ENCODE measurements around the gene PARP12.
"Not testable (repeated sequence)": the region's sequence is repeated elsewhere in the genome, so short reads cannot be mapped to it uniquely, and the experiment has no call there.

PARP12 gene, protein sequence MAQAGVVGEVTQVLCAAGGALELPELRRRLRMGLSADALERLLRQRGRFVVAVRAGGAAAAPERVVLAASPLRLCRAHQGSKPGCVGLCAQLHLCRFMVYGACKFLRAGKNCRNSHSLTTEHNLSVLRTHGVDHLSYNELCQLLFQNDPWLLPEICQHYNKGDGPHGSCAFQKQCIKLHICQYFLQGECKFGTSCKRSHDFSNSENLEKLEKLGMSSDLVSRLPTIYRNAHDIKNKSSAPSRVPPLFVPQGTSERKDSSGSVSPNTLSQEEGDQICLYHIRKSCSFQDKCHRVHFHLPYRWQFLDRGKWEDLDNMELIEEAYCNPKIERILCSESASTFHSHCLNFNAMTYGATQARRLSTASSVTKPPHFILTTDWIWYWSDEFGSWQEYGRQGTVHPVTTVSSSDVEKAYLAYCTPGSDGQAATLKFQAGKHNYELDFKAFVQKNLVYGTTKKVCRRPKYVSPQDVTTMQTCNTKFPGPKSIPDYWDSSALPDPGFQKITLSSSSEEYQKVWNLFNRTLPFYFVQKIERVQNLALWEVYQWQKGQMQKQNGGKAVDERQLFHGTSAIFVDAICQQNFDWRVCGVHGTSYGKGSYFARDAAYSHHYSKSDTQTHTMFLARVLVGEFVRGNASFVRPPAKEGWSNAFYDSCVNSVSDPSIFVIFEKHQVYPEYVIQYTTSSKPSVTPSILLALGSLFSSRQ

DNA sequence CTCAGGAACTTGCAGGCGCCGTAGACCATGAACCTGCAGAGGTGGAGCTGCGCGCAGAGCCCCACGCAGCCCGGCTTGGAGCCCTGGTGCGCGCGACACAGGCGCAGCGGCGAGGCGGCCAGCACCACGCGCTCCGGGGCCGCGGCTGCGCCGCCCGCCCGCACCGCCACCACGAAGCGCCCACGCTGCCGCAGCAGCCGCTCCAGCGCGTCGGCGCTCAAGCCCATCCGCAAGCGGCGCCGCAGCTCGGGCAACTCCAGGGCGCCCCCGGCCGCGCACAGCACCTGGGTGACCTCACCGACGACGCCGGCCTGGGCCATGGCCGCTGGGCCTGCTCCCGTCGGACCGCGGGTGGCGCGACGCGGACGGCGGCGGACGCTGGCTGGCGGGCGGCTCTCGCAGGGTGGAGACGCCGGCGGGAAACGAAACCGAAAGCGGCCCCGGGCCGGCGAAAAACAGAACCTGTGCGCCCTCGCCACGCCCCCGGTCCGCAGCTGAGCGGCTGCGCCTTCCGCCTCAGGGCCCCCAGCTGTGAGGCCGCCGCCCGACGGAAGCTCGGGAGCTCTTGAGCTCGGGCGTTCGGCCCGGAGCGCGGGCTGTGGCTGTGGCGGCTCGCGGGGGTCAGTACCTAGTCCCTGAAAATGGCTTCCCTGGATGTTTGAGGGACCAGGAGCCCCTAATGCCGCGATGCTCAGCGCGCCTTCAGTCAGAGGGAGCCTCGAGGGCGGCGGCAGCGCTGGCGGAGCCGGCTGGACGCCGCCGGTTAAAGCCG, at the start of gene PARP12:
PARP12 (minus strand) TSS at position 424 of the 772 bp plus-strand sequence; CDS start at position 320, 104 bp downstream.
- in situ Hi-C loops (cut with MboI; ENCODE audit: low sequenced_read_pairs), result no loop called here

DNA sequence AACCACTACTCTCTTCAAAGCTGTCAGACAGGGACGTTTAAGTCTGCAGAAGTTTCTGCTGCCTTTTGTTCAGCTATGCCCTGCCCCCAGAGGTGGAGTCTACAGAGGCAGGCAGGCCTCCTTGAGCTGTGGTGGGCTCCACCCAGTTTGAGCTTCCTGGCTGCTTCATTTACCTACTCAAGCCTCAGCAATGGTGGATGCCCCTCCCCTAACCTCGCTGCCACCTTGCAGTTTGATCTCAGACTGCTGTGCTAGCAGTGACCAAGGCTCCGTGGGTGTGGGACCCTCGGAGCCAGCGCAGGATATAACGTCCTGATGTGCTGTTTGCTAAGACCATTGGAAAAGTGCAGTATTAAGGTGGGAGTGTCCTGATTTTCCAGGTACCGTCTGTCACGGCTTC, 46.0 kb upstream of the PARP12 start:
- in situ Hi-C loops (cut with MboI; ENCODE audit: low sequenced_read_pairs), result not testable (repeated sequence)

DNA sequence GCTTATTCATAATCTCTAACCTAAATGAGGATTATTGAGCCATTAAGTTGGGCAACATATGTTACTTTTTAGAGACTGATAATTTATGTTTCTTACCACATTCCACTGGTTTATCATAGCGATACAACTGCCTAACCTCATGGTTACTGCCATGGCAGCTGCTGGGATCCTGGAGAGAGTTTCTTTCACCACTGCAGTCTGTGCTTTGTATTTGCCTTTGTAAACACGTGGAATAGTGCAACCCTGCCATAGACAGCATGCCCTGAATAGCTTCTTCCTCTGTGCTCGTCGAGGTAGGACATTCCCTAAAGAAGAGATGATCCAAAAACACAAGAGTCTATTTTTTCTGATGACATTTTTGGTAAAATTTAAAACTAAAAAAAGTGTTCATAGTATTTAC, 33.7 kb upstream of the PARP12 start:
- in situ Hi-C loops (cut with MboI; ENCODE audit: low sequenced_read_pairs), result no loop called here

DNA sequence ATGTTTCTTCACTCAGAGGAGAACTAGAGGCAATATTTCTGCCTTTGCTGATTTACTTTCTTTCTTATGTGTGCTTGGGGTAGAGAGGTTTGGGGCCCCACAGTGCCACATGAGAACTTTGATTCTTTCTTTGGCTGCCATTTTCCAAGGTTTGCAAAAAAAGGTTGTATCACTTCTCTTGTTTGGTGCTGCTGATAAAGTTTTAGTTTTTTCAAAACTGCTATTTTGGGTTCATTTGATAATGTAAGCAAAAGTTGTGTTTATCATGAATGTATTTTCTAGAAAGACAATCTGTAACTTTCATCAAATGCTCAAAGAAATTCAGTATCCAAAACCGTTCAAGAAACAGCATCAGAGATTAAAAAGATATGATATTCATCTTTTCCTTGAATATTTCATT, 30.6 kb upstream of the PARP12 start:
- in situ Hi-C loops (cut with MboI; ENCODE audit: low sequenced_read_pairs), result no loop called here

DNA sequence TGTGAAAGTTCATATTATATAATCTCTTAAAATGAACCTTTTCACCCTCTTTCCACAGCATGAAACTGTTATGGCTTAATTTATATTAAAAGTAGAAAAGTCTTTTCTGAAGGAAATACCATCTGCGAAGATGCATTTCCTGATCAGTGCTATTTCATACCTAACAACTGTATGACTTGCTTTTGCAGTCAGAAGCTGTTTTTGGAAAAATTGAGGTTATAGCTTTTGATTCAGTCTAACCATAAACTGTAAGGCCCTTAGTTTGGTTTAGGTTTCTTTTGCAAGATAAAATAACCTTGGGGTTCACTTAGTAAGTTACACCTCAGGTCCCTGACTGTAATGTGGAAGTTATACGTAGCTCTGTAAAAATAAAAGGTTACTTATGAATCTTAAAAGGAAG, 22.7 kb upstream of the PARP12 start:
- in situ Hi-C loops (cut with MboI; ENCODE audit: low sequenced_read_pairs), result no loop called here

DNA sequence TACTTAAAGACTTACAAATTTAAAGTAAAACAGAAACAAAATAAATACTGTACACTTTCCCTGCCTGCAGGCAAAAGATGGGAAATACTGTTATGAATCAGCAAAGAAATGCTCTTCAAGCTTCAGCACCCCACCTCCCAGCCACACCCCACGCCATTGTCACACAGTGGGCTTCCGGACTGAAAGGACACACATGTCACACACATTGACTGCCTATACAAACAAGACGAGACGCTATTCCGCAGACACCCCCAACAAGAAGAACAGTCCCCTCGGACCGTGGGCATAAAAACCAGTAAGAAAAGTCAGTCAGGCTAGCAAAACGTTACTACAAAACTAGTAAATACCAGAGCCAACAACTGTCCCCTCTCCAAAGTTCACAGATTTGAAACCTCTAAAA, 22.2 kb upstream of the PARP12 start:
- in situ Hi-C loops (cut with MboI; ENCODE audit: low sequenced_read_pairs), result no loop called here

DNA sequence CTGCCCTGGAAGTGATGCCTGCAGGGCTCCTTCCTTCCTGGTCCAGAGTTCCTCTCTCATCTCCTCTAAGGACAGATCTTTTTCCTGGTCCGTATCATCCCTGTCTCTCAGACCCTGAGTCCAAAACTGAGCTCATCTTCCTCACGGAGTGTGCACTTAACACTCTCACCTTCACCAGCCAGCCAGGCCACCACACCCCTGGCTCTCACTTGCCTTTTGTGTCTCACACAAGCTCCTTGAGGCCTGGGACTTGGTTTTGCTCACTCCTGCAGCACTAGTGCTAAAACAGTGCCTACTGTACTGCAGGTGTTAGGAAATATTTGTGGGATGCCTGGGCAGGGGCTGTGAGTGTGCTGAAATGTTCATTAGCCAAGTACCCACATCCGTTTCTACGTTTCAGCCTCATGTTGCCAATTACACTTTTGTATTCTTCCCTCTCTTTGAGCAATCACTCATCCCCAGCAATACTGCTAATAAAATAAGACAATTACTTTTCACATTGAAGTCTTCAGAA, 21.4 kb upstream of the PARP12 start:
- in situ Hi-C loops (cut with MboI; ENCODE audit: low sequenced_read_pairs), result no loop called here

DNA sequence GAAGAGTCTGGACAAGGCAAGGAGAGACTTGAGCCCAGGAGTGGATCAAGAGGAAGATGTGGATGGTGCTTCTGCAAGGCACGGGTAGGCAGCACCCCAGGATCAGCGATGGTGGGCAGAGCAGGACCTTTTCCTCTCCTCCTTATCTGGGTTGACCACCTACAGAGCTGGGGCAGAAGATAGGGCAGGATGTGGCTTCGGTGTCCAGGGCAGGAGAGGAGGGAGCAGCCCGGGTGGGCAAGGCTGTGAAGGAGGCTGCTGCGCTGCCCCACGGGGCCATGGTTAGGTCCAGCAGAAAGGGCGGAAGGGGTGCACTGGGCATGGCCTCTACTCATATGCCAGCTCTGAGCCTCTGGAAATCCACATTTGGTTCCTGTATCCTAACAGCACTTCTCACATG, 20.0 kb upstream of the PARP12 start:
- in situ Hi-C loops (cut with MboI; ENCODE audit: low sequenced_read_pairs), result no loop called here

DNA sequence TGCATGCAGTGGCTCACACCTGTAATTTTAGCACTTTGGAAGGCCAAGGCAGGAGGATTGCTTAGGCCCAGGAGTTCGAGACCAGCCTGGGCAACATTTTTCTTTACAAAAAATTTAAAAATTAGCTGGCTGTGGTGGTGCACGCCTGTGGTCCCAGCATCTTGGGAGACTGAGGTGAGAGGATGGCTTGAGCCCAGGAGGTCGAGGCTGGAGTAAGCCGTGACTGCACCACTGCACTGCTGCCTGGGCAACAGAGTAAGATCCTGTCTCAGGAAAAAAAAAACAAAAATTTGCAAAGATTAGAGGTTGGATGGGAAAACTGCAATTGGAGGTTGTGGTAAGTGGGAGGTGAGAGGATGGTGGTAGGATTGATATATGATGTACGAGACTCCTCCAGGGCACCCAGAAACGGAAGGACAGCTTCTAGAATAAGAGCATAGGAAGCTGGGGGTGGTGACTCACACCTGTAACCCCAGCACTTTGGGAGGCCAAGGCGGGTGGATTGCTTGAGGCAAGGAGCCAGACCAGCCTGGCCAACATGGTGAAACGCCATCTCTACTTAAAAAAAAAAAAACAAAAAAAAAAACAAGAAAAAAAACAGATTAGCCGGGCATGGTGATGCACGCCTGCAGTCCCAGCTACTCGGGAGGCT, 19.1 kb upstream of the PARP12 start:
- in situ Hi-C loops (cut with MboI; ENCODE audit: low sequenced_read_pairs), result no loop called here

DNA sequence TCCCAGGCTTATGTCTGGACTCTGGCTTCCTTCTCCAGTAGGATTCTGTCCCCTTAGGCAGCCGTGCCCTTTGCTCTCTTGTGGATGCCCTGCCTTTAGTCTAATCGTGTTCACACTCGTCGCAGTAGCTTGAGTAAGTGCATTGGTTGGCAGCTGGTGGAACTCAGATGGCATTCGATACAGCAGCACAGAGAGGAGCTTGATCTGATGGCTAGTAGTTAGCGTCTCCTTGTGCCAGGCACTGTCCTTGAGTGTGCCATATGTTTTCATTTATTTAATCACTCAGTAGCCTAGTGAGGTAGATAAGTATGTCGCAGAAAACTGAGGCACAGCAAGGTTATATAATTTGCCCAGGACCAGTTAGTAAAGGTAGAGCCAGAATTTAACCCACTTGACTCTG, 18.2 kb upstream of the PARP12 start:
- in situ Hi-C loops (cut with MboI; ENCODE audit: low sequenced_read_pairs), result no loop called here

DNA sequence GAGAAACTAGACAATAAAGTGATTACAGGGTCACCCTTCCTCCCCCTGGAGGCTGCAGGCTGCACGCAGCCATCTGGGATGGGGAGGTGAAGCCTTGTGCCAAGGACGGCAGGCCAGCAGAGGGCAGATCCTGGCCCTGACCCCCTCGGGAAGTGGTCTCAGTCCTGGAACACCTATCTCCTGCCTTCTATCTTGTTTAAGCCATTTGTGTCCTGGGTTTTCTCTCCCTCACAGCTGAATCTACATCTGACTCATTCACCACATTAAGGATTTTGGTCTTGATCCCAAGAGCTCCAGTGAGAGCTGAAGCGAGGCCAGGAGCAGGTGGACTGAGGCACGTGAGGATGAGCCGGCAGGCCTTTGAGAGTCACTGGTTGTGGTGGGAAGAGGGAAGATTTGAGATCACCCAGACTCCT, 16.4 kb upstream of the PARP12 start:
- in situ Hi-C loops (cut with MboI; ENCODE audit: low sequenced_read_pairs), result no loop called here

DNA sequence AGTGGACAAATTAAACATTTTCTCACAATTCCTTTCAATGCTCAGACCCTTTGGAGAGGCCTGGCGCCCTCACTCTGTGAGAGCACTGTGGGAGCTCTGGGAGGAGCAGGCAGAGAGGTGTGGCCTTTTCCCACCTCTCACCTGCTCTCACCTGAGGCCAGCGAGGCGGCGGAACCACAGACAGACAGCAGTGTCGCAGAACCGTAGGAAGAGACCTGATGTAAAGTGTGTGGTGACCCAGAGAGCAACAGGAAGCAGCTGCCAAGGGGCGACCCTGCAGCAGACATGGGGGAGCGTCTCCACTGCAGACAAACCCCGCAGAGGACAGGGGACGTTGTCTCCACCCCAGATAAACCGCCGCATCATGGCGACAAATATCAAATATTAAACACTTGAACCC, 15.6 kb upstream of the PARP12 start:
- in situ Hi-C loops (cut with MboI; ENCODE audit: low sequenced_read_pairs), result no loop called here

DNA sequence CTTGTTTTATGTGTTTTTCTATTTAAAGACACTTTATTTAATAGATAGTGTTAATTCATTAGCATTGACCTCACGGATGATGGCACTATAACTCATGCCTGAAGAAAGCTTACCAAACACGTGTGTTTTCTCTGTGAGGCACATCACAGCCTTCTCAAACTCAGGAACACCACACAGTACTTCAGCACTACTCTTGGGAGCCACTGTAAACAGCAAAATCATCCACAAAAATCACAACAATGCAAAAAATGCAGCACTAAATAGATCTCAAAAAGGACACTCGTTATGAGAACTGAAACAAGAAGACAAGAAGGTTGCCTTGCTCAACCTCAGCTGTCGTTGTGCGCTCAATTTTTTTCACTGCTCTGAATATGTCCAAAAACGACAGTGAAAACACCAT, 12.0 kb upstream of the PARP12 start:
- in situ Hi-C loops (cut with MboI; ENCODE audit: low sequenced_read_pairs), result no loop called here

DNA sequence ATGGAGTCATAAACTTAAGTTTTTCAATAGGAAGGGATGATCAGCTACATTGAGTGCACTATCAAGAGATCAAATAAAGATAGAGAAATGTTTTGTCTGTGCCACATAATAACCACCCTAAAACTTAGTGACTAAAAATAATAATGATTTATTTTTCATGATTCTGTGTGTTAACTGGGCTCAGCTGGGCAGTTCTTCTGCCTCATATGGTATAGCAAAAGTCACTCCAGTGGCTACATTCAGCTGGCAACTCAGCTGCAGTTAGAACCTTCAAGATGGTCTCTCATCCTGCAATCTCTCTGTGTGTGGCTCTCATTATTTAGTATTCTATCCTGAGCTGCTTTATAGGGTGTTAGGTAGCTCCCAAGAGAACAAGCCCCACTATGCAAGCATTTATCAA, 7.8 kb upstream of the PARP12 start:
- in situ Hi-C loops (cut with MboI; ENCODE audit: low sequenced_read_pairs), result no loop called here

DNA sequence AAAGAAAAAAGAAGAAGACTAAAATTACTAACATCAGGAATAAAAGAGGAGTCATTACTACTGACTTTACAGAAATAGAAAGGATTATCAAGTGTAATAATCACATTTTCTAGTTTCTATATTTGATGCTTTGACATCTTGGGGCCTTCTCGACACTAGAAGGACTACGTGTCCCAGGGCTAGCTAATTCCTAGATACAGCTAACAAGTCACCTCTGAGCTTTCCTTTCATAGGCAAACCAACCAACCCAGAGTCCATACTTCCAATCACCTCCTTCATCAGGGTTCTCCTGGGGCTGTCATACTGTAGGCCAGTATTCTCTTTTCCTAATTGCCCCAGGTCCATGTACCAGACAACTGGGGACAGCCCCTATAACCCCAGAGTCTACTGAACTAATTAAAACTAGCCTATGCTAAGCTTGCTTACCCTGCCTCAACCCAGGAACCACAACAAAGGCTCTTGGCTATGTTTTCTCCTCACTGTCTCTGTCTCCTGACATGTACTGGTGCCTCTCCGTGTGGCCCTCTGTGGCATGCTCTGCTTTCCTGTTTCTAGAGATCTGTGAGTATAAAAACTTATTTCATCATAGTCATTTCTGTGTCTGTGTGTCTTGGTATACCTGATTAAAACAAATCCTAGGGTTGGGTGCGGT, 6.7 kb upstream of the PARP12 start:
- in situ Hi-C loops (cut with MboI; ENCODE audit: low sequenced_read_pairs), result no loop called here

DNA sequence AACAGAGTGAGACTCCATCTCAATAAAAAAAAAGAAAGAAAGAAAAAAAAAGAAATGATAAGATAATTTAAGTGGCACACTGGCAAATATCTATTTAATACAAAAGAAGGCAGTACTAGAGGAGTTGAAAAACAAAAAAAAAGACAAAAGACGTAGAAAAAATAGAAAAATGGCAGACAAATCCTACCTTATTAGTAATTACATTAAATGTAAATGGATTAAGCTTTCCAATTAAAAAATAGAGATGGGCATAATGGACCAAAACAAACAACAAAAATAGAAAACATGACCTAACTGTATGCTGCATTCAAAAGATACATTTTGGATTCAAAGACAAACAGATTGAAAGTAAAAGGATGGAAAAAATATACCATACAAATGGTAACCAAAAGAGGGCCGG, 5.3 kb upstream of the PARP12 start:
- in situ Hi-C loops (cut with MboI; ENCODE audit: low sequenced_read_pairs), result no loop called here

DNA sequence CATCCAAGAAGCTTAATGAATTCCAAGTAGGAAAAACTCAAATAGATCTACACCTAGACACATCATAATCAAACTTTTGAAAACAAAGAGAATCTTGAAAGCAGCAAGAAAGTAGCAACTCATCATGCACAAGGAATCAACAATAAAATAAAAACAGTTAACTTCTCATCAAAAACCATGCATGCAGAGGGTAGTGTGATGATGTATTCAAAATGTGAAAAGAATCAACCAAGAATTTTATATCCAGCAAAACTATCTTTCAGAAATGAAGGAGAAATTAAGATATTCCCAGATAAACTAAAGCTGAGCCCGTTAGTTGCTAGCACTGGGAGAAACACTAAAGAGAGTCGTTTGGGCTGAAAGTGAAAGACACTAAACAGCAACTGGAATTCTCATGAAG, 4.3 kb upstream of the PARP12 start:
- in situ Hi-C loops (cut with MboI; ENCODE audit: low sequenced_read_pairs), result no loop called here

DNA sequence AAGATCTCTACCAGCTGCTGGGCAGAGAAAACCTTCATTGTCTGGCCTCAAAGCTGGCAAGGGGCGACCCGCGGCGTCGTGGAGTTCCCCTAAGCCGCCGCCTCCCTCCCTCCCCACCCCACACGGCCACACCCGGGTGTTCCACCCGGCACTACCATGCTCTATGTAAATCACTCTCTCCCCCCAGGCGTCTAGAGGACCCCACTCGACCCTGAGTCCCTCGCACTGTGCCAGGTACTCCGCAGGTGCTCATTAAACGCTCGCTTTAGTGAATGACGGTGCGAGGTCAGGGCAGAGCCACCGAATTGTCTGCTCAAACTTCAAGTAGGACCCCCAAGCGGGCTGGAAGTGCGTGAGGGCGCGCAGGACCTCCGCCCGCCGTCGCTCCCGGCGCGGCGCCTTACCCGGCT, 628 bp downstream of the PARP12 start:
- in situ Hi-C loops (cut with MboI; ENCODE audit: low sequenced_read_pairs), result no loop called here

DNA sequence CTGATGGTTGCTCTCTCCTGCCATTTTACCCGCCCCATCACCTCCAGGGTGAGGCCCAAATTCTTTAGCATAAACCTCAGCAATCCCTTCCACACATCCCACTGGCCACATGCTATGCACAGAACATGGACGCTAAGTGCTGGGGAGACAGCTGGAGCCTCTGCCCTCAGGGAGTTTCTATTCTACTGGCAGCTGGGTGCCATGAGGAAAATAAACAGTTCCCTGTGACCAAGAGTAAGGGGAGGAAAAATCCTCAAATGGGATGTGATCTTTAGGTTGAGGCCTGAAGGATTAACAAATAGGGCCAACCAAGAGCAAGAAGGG, 1.2 kb downstream of the PARP12 start:
- in situ Hi-C loops (cut with MboI; ENCODE audit: low sequenced_read_pairs), result no loop called here

DNA sequence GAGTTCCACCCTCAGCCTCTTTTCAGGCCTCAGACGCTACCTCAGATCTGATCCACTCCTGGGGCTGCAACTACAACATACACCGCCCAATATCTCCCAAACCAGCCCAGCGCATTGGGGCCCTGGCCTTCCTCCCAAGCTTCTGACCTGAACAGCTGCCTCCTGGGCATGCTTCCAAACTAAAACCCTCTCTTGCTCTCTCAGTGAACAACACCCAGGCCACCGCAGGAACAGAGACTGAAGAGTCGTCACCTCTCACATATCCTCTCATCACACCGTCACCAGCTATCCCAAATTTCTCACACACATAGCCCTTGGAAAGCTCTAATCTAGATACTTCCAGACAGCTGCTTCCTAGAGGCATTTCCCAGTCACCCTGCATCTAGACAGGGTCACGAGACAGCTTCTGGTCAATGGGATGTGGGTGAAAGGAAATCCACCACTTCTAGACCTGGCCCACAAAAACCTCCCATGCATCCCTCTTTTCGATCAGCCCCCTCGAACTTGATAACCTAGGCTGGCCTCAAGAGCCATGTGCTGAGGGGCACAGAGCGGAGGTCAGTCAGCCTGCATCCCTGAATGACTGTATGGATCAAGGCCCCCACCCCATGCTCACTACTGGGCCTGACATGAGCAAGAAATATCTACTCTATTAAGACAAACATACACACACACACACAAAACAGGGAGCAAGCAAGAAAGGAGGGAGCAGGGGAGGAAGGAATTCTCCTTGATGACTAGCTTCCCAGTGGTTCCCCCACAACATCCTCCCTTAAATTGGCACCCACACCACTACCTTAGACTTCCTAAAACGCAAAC, 1.8 kb downstream of the PARP12 start:
- in situ Hi-C loops (cut with MboI; ENCODE audit: low sequenced_read_pairs), result no loop called here

Data from hTERT RPE-1 (cell line).